Naive thymus-derived CD4-positive, alpha-beta T cell (primary cell): ENCODE measurements around the gene CCDC9. TPM values are rescaled to one million over a fixed set of nuclear protein-coding genes. Genes with fewer than 3 reads are reported as not detected.

Experiments
- ATAC-seq: fragments of 150-1000 bp; cut with Tn5 transposase; 2 replicates; pipeline ENCODE4 v1.10.0; 2021; ENCODE audit warnings: mild to moderate bottlenecking, moderate library complexity
- CTCF ChIA-PET: fragments of 350-600 bp; sonication (Branson Sonifier 250); formaldehyde crosslinking; loops from one replicate; lab custom pipeline; 2021; ENCODE audit warnings: antibody characterized with exemption; lab: Charles Lee
- POLR2A ChIA-PET: fragments of 350-600 bp; sonication (Branson Sonifier 250); formaldehyde crosslinking; loops from one replicate; lab custom pipeline; 2021; ENCODE audit warnings: antibody characterized with exemption, inconsistent platforms; lab: Charles Lee
- DNase-seq, 9 donors: peaks; one replicate each; pipeline versions ENCODE4 v3.0.0 to v3.0.0-alpha.2; 2020 to 2022; ENCODE audit warnings: mixed read lengths in 1 of 9
- H3K27ac ChIP-seq: one replicate; pipeline ENCODE4 v1.7.0; 2013; ENCODE audit warnings: mild to moderate bottlenecking, low read depth, low read length, moderate library complexity
- H3K27me3 ChIP-seq, 2 donors: one replicate each; pipeline ENCODE4 v1.7.0; 2013; ENCODE audit warnings: low read length in 2 of 2, mild to moderate bottlenecking in 2 of 2, moderate library complexity in 2 of 2; ENCODE audit not compliant: control insufficient read depth in 2 of 2, insufficient read depth in 2 of 2
- H3K36me3 ChIP-seq, 3 experiments: 1 replicate in 2 of 3; 2 replicates in 1 of 3; pipeline ENCODE4 v1.7.0; 2013; ENCODE audit warnings: low read length in 3 of 3, mild to moderate bottlenecking in 3 of 3, moderate library complexity in 1 of 3; ENCODE audit not compliant: insufficient read depth in 3 of 3, control insufficient read depth in 2 of 3
- H3K4me1 ChIP-seq, 2 donors: one replicate each; pipeline ENCODE4 v1.7.0; 2013; ENCODE audit warnings: low read length in 2 of 2, mild to moderate bottlenecking in 2 of 2, moderate library complexity in 1 of 2; ENCODE audit not compliant: control insufficient read depth in 2 of 2, insufficient read depth in 2 of 2
- H3K4me3 ChIP-seq: 2 replicates; pipeline ENCODE4 v1.7.0; 2013; ENCODE audit warnings: mild to moderate bottlenecking, low read length
- H3K9me3 ChIP-seq, 3 experiments: 1 replicate in 2 of 3; 2 replicates in 1 of 3; pipeline ENCODE4 v1.7.0; 2013; ENCODE audit warnings: low read length in 3 of 3; ENCODE audit not compliant: control insufficient read depth in 2 of 3
- H3K27ac Mint-ChIP-seq, 9 donors: one replicate each; pipeline ENCODE4 v1.8.0; 2020 to 2022; ENCODE audit warnings: mixed read lengths in 9 of 9, mild to moderate bottlenecking in 8 of 9, moderate library complexity in 5 of 9, inconsistent platforms in 2 of 9
- H3K27me3 Mint-ChIP-seq, 5 donors: one replicate each; pipeline ENCODE4 v1.8.0; 2021 to 2022; ENCODE audit warnings: mixed read lengths in 5 of 5, mild to moderate bottlenecking in 1 of 5
- H3K36me3 Mint-ChIP-seq, 5 donors: one replicate each; pipeline ENCODE4 v1.8.0; 2020 to 2022; ENCODE audit warnings: mixed read lengths in 5 of 5, mild to moderate bottlenecking in 3 of 5, inconsistent platforms in 1 of 5
- H3K4me1 Mint-ChIP-seq, 7 donors: one replicate each; pipeline ENCODE4 v1.8.0; 2020 to 2022; ENCODE audit warnings: mixed read lengths in 7 of 7, mild to moderate bottlenecking in 3 of 7, inconsistent platforms in 1 of 7
- H3K4me3 Mint-ChIP-seq, 10 donors: one replicate each; pipeline ENCODE4 v1.8.0; 2020 to 2022; ENCODE audit warnings: mild to moderate bottlenecking in 10 of 10, mixed read lengths in 10 of 10, moderate library complexity in 6 of 10, inconsistent platforms in 2 of 10
- H3K9me3 Mint-ChIP-seq, 11 donors: one replicate each; pipeline ENCODE4 v1.8.0; 2020 to 2022; ENCODE audit warnings: mixed read lengths in 11 of 11, mild to moderate bottlenecking in 4 of 11, inconsistent platforms in 1 of 11, moderate library complexity in 1 of 11
- intact Hi-C, 2 donors: fragments of 100-400 bp; cut with micrococcal nuclease; formaldehyde crosslinking; loops; one replicate each; pipeline ENCODE4 v1.15.1; 2023
- polyA plus RNA-seq, 2 donors: library from polyadenylated mRNA; unstranded; fragments of 300-500 nt; fragmentation: Illumina TruSeq; gene quantifications; one replicate each; pipeline ENCODE4 v1.2.3, GENCODE V29; 2021
- total RNA-seq, 6 experiments: library from RNA in 5 of 6; stranded (reverse) in 5 of 6; gene quantifications; 1 replicate in 5 of 6; 2 replicates in 1 of 6; pipeline ENCODE4 v1.2.3 and lab custom pipeline; 2021 to 2026

CCDC9 gene
- total and polyA plus RNA-seq, 7 experiments from 2014 or later, result 8.5 to 80.0 (median 45.9) TPM

DNA sequence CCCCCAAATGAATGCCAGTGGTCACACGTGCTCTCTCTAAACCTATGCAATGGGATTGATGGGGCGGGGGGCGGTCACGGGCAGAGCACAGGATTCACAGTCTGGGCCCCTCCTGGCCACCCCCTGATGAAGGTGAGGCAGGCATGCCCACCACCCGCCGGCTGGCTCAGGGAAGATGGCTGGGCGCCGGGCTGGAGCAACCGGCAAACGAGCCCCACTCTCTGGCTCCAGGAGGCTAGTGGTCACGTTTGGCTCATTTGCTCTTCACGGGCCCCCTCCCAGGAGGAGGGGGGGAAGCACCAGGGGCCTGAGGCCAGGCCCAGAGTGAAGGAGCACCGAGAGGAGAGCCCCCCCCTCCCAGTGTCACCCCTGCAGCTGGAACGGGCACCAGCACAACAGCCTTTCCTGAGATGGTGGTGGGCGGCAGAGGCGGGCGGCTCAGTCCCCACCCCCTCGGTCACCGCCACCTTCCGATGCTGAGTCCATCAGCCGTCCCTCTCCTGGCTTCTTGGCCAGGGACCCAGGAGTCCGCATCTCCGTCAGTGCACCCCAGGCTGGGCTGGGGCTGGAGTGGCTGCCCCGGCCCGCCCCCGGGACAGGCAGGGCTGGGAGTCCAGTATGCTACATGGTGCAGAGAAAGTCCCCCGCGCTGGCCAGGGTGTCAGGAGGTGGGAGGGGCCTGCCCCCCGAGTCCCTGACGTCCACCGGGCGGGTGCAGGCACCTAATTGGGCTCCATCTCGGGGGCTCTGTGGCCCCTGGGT lies 35.1 kb upstream of the CCDC9 start:
- intact Hi-C loops, result no loop called here
- CTCF ChIA-PET, result interaction anchor here (1.2 kb wide), 1 partner anchor 23 kb away, joined by 3 read pairs; no protein-coding TSS in a partner anchor
- ATAC-seq (no peak), DNase-seq (no peak)
- Mint-ChIP-seq H3K4me1 (peaks cover 0 to 9% (median 5%) of the 10 kb centered on the region in 7 donors), H3K9me3 (peaks cover 0 to 2% (median 0%) of the 10 kb centered on the region in 11 donors), H3K4me3 (no peak overlapping the region), H3K27ac (no peak overlapping the region), H3K36me3 (peaks cover 0 to 11% (median 5%) of the 10 kb centered on the region in 5 donors), H3K27me3 (no peaks in the 10 kb centered on the region)
- Histone ChIP-seq H3K4me1 (no peaks in the 10 kb centered on the region), H3K9me3 (no peaks in the 10 kb centered on the region), H3K4me3 (no peak overlapping the region), H3K27ac (no peak overlapping the region), H3K36me3 (peaks cover 0 to 18% (median 3%) of the 10 kb centered on the region in 3 experiments), H3K27me3 (no peaks in the 10 kb centered on the region)
- POLR2A ChIA-PET, result no interaction called here

DNA sequence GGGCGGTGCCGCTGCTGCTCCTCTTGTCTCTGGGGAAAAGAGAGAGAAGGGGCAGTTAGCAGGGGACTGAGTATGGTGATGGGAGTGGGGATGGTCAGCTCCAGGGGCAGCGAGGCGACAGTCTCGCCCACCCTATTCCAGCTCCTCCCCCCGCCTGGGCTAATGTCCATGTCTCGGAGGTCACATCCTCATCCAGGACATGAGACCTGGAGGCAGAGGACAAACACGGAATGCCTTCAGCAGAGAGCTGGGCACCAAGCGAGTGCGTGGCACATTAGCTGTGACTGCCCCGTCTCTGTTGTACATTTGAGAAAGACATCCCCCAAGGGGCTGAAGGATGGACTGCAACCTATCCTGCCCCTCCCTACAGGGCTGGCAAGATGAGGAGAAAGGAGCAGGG lies 34.4 kb upstream of the CCDC9 start:
- Mint-ChIP-seq H3K27ac (no peak overlapping the region), H3K27me3 (no peaks in the 10 kb centered on the region), H3K9me3 (peaks cover 0 to 2% (median 0%) of the 10 kb centered on the region in 11 donors), H3K4me1 (peaks cover 2 to 11% (median 8%) of the 10 kb centered on the region in 7 donors), H3K4me3 (no peak overlapping the region), H3K36me3 (peaks cover 0 to 11% (median 5%) of the 10 kb centered on the region in 5 donors)
- ChIA-PET POLR2A (no interaction called here), CTCF (interaction anchor here (1.2 kb wide), 1 partner anchor 22 kb away, joined by 3 read pairs; no protein-coding TSS in a partner anchor)
- no peak for DNase-seq
- Histone ChIP-seq H3K36me3 (peaks cover 0 to 18% (median 3%) of the 10 kb centered on the region in 3 experiments), H3K9me3 (no peaks in the 10 kb centered on the region), H3K27ac (no peak overlapping the region), H3K4me1 (peaks cover 4 to 5% of the 10 kb centered on the region in 2 donors), H3K27me3 (no peaks in the 10 kb centered on the region), H3K4me3 (no peak overlapping the region)
- intact Hi-C loops, result no loop called here
- no peak for ATAC-seq

DNA sequence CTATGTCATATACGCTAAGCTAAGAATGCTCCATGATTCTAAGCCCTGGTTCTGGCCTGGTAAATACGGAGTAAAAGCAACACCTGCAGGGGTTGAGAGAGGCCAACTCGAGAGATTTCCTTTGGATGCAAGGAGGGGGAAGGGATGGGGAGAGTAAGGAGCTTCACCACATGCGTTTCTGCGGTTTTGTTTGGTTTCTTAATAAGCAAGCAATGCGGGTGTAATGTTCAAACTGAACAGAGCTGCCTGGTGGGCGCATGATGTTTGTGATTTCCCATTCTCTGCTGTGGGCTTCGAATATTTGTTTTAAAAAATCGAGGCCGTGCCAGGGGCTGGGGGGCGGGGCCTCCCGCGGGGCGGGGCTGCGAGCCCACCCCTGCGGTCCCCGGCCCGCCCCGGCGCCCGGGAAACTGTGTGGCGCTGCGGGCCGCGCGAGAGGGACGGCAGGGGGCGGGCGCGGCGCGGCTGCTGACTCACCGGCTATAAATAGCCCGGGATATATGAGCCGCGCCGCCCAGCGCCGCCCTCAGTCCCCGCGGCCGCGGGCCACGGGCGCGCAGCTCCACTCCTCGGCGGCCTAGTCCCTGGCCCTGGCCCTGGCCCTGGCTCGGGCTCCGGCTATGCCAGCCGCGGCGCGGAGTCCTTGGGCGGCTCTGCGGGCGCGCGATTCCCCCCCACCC lies 30.4 kb upstream of the CCDC9 start:
- peak; percentile 76 for ATAC-seq
- peak overlapping the region; percentile 31 to 84 (median 66) for H3K4me3 Mint-ChIP-seq
- H3K9me3 ChIP-seq, result no peaks in the 10 kb centered on the region
- H3K4me1 ChIP-seq, result peaks cover 28 to 31% of the 10 kb centered on the region in 2 donors
- peaks cover 0 to 11% (median 5%) of the 10 kb centered on the region in 5 donors for H3K36me3 Mint-ChIP-seq
- DNase-seq, result peak; percentile 72 to 94 (median 82)
- peaks cover 0 to 19% (median 3%) of the 10 kb centered on the region in 3 experiments for H3K36me3 ChIP-seq
- no peaks in the 10 kb centered on the region for H3K27me3 ChIP-seq
- ChIA-PET CTCF (interaction anchor here (0.7 to 3.3 kb wide), 13 partner anchors 13 to 80 kb away, joined by 3 to 25 read pairs (median 7); no protein-coding TSS in a partner anchor), POLR2A (interaction anchor here (0.7 to 5.0 kb wide), 29 partner anchors 9 to 114 kb away, joined by 3 to 59 read pairs (median 4); partner anchors contain the start of genes CCDC9 and ZC3H4)
- peak overlapping the region; percentile 81 for H3K27ac ChIP-seq
- peaks cover 8 to 16% (median 11%) of the 10 kb centered on the region in 7 donors for H3K4me1 Mint-ChIP-seq
- H3K4me3 ChIP-seq, result peak overlapping the region; percentile 54
- peak overlapping the region in 8 of 9 donors; percentile 26 to 96 (median 84) for H3K27ac Mint-ChIP-seq
- H3K9me3 Mint-ChIP-seq, result peaks cover 0 to 2% (median 0%) of the 10 kb centered on the region in 11 donors
- H3K27me3 Mint-ChIP-seq, result no peaks in the 10 kb centered on the region
- intact Hi-C loops, result loop anchor here (1.0 to 5.0 kb wide), 10 partner anchors 16 to 364 kb away; partner anchors contain the start of genes ARHGAP35 (in 1 of the 2), CCDC9 (in 1 of the 2) and INAFM1 (in 1 of the 2)

DNA sequence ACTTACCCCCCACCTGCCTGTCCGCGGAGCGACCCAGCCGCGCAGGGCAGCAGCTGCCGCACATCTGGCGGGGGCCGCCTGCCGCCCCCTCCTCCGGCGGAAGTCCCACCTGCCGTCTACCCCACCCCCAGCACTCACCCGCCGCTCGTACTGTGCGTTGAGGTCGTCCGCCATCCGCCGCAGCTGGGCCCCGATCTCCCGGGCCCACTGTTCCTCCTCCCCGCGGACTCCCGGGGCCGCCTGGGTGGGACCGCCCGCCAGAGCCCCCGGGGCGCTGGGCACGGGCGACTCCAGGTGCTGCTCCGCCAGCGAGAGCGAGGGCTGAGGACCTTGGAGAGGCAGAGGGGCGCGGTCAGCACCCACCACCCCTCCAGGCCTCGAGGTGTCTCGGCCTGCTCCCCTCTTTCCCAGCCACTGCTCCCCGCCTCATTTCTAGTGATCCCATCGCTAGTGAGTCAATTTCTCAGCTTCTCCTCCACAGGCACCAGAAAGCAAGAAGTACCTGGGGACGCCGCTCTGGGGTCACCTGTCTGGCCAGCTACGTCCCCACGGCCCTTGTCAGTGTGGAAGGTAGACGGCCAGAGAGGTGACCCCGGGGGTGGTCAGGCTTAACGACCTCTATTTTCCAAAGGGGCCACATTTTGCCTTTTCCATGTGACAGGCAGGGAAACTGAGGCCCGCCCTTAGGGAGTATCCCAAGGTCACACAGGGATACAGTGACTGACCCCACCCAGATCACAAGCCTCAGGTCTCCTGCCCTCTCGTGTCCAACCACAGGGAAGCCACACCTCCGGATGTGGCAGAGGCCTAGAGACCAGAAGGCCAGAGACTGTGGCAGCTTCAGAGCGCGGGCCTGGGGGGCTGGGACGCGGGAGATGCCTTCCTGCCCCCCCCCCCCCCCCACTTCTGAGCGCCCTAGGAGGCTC lies 29.6 kb upstream of the CCDC9 start:
- Mint-ChIP-seq H3K36me3 (peaks cover 0 to 14% (median 5%) of the 10 kb centered on the region in 5 donors), H3K27me3 (no peaks in the 10 kb centered on the region), H3K4me1 (peaks cover 13 to 21% (median 15%) of the 10 kb centered on the region in 7 donors), H3K27ac (peak overlapping the region; percentile 9 to 92 (median 84)), H3K4me3 (peak overlapping the region in 8 of 10 donors; percentile 77 to 86 (median 84)), H3K9me3 (peaks cover 0 to 4% (median 0%) of the 10 kb centered on the region in 11 donors)
- peaks cover 34 to 35% of the 10 kb centered on the region in 2 donors for H3K4me1 ChIP-seq
- H3K9me3 ChIP-seq, result no peaks in the 10 kb centered on the region
- POLR2A ChIA-PET, result interaction anchor here (0.7 to 5.0 kb wide), 24 partner anchors 11 to 115 kb away, joined by 3 to 59 read pairs (median 6); partner anchors contain the start of genes CCDC9 and ZC3H4
- intact Hi-C loops, result loop anchor here (1.0 to 5.0 kb wide), 10 partner anchors 16 to 364 kb away; partner anchors contain the start of genes CCDC9 (in 2 of the 2), INAFM1 (in 2 of the 2) and ARHGAP35 (in 1 of the 2)
- DNase-seq (peak in 5 of 9 donors; percentile 19 to 76 (median 28)), ATAC-seq (no peak)
- CTCF ChIA-PET, result interaction anchor here (1.0 to 3.3 kb wide), 8 partner anchors 16 to 68 kb away, joined by 3 to 25 read pairs (median 9); no protein-coding TSS in a partner anchor
- H3K27me3 ChIP-seq, result no peaks in the 10 kb centered on the region
- H3K4me3 ChIP-seq, result peak overlapping the region; percentile 54
- H3K27ac ChIP-seq, result peak overlapping the region; percentile 81
- H3K36me3 ChIP-seq, result peaks cover 0 to 11% (median 3%) of the 10 kb centered on the region in 3 experiments

DNA sequence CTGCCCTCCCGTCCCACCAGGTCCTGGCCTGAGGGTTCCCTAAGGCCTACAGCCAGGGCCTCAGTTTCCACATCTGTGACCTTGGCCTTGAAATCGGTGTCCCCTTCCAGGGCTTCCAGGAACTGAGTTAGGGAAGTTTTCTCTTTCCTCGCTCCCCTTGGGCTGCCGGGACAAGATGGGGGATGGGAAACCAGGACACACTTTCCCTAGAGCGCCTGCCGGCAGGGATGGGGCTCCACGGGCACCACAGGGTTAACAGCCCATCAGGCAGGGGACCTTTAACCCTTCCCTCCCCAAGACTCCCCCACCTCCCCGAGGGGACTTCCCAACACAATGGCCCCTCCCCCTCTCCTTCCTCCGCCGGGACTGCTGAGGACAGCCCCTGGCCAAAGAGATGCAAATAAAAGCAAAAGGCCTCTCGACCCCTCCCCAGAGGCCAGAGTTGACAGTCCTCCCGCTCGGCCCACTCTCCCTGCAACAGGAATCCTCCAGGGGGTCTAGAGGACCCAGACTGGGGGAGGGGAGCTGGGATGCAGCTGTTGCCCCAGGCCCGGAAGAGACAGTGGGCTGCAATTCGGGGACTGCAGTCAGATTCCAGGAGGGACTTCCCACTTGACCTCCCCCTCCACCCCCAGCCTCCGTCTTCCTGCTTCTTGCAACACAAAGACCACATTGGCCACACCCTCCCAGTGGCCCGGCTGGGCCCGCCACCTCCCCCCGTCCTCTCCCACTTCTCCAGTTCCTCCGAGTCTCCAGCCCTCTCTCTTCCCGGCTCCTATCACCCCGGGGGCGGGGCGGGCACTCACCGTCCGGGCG lies 28.8 kb upstream of the CCDC9 start:
- Histone ChIP-seq H3K9me3 (no peaks in the 10 kb centered on the region), H3K36me3 (peaks cover 0 to 4% (median 0%) of the 10 kb centered on the region in 3 experiments), H3K4me1 (peaks cover 36 to 44% of the 10 kb centered on the region in 2 donors), H3K4me3 (peak overlapping the region; percentile 54), H3K27me3 (no peaks in the 10 kb centered on the region), H3K27ac (peak overlapping the region; percentile 81)
- CTCF ChIA-PET, result interaction anchor here (1.9 to 3.3 kb wide), 3 partner anchors 17 to 69 kb away, joined by 9 to 25 read pairs (median 10); no protein-coding TSS in a partner anchor
- peak overlapping the region in 8 of 9 donors; percentile 39 to 92 (median 46) for H3K27ac Mint-ChIP-seq
- peaks cover 0 to 5% (median 0%) of the 10 kb centered on the region in 11 donors for H3K9me3 Mint-ChIP-seq
- POLR2A ChIA-PET, result interaction anchor here (0.8 to 5.0 kb wide), 11 partner anchors 12 to 112 kb away, joined by 3 to 59 read pairs (median 12); no protein-coding TSS in a partner anchor
- DNase-seq (peak in 5 of 9 donors; percentile 15 to 75 (median 40)), ATAC-seq (no peak)
- no peaks in the 10 kb centered on the region for H3K27me3 Mint-ChIP-seq
- H3K4me3 Mint-ChIP-seq, result peak overlapping the region in 8 of 10 donors; percentile 62 to 86 (median 84)
- H3K4me1 Mint-ChIP-seq, result peaks cover 20 to 29% (median 24%) of the 10 kb centered on the region in 7 donors
- intact Hi-C loops, result loop anchor here (1.0 to 5.0 kb wide), 4 partner anchors 29 to 365 kb away; partner anchors contain the start of genes ARHGAP35 (in 1 of the 2), CCDC9 (in 1 of the 2) and INAFM1 (in 1 of the 2)
- H3K36me3 Mint-ChIP-seq, result peaks cover 0 to 12% (median 0%) of the 10 kb centered on the region in 5 donors
